Measurements from ENCODE around the gene CAMK2D.

The CAMK2D gene

DNA sequence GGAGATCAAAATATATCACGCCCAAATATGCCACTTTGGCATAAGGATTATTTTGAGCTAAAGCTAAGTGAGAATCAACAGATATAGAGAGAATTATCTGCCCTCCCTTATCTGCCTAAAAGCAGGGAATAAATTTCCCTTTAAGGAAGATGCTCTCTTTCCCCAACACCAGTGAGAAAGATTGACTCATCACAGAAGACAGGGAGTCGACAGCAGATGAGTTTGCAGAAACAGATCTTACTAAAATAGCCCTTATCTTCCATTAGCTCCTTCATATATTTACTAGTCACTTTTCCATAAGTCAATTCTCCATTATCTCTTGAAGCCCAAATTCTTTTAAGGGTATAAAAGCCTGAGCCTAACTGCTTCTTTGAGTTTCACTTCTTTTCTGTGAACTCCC lies 156.6 kb downstream of the CAMK2D start:
- DNase-seq (ENCODE audit: low spot score): no peak

DNA sequence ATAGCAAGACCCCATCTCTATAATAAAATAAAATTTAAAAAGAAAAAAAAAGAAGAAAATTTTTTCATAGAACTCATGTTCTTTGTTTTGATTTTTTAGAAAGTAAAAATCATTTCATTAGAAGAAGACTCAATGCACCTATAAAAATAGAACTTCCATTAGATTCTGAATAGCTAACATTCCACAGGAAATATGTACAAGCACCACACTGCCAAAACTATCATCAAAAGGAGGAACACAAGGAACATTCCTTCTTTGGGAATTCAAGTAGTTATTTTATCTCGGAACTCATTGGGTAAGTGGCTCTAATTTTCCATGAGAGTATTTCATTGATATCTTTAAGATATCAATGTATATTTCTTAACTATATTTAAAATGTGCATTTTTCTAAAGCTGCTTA lies 157.6 kb downstream of the CAMK2D start:
- no peak for DNase-seq (ENCODE audit: low spot score)

DNA sequence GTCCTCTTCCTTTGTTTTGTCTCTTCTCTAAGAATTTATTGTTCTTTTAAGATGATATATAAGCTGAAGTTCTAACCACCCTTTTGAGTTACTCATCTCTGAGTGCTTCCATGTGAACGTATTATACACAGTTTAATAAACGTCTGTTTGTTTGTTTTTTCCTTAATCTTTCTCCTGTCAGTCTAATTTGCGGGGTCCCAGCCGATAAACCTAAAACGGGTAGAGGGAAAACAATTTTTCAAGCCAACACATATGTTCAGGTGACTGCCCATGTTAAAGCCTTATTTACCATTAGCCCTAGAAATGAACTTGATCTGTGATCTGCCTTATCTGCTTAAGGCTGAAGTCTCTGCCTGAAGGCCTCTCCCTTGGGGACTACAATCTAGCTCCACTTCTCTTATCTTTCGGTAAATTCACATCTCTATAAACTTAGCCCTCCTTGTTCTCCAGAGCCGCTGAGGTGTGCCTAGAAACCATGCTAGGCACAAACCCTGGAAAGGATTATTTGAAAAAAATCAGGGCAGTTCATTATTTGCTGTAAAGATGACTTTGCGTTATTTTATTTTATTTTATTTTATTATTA lies 158.8 kb downstream of the CAMK2D start:
- no peak for DNase-seq (ENCODE audit: low spot score)

DNA sequence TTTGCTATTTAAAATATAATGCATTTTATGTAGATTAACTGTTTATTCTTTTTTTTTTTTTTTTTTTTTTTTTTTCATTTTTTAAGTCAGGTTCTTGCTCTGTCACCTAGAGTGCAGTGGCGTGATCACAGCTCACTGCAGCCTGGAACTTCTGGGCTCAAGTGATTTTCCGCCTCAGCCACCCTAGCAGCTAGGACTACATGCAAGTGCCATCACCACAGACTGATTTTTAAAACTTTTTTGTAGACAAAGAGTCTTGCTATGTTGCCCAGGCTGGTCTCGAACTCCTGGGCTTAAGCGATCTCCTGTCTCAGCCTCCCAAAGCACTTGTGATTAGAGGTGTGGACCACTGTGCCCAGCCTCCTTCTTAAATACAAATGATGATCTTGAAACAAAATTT lies 159.9 kb downstream of the CAMK2D start:
- no peak for DNase-seq (ENCODE audit: low spot score)

DNA sequence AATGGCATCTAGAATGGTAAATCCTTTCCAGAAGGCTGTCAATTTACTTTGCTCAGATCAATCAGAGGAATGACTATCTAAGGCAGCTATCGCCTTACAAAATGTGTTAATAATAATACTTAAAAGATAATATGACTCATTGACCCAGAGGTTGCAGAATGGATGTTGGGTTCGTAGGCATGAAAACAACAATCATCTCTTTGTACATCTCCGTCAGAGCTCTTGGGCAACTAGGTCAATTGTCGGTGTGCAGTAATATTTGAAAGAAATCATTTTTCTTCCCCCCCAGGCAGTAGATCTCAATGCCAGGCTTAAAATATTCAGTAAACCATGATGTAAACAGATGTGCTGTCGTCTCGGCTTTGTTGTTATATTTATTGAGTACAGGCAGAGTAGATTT lies 165.1 kb downstream of the CAMK2D start:
- no peak for DNase-seq (ENCODE audit: low spot score)

DNA sequence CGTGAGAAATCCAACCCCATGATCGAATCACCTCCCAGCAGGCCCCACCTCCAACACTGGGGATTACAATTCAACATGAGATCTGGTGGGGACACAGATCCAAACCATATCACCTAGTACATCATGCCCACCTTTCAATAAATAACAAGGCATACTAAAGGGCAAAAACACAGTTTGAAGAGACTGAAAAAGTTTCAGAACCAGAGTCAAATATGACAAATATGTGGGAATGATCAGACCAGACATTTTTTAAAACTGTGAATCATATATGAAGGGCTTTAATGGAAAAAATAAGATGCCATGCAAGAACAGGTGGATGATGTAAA lies 167.3 kb downstream of the CAMK2D start:
- DNase-seq (ENCODE audit: low spot score): no peak

DNA sequence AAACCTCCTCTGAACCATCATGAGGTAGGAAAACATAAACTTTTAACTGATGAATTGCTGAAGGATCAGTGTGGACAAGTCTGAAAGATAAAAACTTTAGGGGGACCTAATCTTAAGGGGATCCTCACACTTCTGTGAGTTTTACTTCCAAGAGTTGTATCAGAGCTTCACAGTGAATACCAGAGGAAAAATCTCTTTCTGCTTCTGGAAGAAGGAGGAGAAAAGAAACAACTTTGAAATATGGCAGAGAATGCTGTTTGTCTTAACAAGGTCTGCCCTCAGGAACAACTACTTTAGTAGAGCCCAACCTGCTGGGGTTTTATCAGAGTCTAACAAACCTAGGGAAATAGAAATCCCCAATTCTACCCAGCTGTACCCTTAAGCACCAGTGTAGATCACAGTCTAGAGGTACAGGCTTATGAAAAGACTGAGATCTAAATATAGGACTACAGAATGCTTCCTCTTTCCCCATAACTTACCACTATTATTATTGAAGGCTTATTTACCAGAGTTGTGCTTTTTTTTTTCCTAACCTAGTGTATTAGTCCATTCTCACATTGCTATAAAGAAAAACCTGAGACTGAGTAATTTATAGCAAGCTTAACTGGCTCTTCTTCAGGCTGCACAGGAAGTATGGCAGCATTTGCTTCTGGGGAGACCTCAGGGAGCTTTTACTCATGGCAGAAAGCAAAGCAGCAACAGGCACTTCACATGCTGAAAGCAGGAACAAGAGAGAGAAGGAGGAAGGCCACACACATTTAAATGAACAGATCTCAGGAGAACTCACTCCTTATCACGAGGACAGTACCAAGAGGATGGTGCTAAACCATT lies 167.9 kb downstream of the CAMK2D start:
- no peak for DNase-seq (ENCODE audit: low spot score)

DNA sequence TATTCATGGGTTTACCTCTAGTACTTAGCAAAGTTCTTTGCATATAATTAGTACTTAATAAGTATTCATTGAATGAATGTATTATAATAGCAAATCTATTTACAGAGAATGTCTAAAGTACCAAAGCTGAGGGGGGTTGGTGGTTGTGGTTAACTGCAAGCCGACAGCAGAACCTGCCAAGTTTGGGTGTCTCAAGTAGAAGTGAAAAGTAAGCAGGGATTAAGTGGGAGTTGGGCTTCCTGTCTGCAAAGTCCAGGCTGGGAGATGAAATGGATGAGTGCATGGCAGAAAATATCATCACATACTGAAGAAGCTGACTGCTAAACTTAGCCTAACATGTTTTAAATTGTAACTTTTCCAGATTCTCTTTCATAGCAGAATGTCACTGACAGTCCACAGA lies 169.6 kb downstream of the CAMK2D start:
- no peak for DNase-seq (ENCODE audit: low spot score)

DNA sequence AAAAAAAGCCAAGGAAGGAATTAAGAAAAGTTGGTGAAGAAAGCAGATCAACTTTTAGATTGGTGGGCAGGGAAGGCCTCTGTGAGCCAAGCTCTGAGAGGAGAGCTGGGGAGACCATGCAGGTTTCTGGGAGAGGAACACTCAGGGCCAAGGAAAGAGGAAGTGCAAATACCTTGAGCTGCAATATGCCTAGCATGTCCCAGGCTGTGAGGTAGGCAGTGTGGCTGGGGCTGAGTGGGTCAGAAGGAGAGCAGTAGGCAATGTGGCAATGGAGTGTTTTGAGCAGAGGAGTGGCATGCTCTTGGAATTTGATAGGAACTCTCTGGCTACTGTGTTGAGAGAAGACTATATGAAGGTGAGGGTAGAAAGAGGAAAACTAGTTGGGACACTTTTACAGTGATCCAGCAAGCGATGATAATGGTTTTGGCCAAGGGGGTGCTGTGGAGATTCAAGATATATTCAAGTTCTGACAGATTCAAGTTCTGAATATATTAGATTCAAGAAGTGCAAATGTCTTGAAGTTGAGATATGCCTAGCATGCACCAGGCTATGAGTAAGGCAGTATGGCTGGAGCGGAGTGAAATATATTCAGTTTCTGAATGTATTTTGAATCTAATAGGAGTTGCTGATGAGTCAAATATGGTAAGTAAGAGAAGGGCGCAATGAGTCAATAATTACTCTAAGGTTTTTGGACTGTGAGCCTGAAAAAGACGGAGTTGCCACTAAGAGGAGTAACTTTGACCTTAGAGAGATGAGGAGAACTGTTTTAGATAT lies 172.5 kb downstream of the CAMK2D start:
- DNase-seq (ENCODE audit: low spot score): no peak

DNA sequence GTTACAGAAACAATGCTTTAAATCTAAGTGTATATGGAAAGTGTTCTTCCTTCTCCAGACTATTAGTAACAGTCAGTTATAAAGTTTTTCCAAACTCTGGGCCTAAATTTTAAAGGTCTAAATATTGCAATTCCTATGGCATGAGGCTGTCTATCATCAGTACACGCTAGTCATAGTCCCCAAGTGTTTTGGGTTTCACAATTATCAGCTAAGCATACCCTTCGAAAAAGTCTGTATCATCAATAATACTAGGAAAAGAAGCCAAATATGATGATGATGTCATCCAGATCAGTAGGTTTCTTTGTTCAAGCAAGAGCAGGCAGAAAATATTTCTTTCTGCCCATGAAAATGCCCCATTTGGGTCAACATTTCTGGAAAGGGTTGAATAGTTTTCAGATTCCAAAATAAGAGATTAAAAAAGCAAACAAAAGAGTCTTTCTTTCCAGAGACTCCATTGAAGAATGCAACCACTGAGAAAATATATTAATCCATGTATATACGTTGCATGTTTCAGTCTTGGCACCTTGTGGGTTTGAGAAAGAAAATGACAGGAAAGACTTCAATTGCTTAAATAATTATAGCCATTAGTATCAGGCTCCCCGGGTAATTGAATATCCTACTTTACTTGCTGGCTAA lies 173.8 kb downstream of the CAMK2D start:
- no peak for DNase-seq (ENCODE audit: low spot score)

DNA sequence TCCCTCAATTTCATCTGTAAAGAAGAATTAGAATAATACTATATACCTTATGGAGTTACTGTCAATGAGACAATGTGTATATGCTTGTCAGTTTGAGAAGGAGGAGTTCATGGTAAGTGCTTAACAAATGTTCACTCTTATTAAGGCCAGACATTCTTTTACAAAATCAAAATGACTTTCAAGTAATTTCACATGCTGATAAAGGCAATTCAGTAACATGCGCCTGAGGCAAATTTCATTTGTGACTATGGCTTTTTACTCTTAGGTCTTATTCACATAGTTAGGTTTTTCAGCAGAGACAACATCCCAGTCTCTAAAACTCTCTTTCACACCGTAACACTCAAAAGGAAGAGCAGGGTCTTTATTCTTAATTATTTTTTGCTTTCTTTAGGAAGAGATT lies 174.4 kb downstream of the CAMK2D start:
- DNase-seq (ENCODE audit: low spot score): no peak

DNA sequence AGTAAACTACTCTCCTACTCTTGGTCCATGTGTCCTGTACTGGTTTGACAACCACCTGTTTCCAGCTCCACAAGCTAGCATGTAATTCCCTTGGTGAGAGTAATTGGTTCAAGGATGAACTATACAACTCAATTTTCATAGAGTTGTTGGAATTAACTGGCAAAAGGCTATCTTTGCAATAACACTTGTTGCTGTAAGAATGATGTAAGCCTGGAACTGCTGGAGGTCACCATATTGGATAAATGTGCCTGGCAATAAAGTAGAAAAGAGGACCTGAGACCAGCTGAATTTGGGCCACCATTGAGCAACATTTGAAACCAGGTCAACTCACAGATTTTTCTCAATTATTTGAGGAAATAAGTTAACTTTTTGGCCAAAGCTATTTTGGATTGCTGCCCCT lies 175.5 kb downstream of the CAMK2D start:
- no peak for DNase-seq (ENCODE audit: low spot score)

DNA sequence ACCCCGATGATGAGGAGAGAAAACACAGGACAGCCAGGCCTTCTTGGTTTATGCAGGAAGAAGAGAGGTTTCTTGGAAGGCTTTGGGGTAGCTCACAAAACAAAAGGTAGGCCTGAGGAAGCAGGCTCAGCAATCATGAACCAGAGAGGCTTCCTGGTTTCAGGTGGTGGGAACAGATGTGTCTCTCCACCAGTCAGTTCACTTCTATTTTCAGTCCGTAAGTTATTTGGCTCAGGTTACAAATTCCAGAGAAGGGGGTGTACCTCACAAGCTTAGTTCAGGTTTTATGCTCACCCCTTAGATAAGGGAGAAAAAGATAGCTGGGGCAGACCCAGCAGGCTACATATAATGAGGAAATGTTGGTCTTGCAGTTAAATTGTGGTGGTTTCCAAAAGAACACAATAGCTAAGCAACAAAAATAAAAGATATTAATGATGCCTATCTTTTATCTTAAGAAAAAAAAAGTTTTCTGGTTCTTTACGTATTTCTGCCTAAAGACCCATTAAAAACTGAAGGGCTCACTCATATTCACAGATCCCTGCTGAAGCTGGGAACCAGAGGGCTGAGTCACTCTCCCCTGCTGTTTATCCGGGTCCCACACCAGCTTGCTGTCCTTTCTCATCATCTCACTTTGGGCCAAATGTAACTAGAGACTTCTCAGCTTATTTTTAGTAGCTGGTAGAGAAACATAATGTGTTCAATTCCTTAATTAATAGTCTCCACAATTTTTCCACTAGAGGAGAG lies 177.0 kb downstream of the CAMK2D start:
- no peak for DNase-seq (ENCODE audit: low spot score)

DNA sequence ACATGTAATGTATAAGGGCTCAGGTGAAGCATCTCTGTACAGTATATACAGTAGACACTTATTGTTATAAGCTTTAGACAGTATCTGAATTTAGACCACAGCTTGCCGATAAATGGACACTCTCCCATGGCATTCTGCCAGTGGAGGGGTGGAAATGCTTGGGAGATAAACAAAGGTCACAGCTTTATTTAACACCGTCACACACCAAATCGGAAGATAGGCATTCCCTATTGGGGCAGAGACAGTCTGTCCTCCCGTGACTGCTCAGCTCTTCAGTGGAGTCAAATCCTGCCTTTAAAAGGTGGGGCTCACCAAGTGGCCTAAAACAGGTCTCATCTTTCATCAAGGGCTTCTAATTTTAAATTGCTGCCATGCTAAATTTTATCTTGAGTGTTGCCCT lies 178.8 kb downstream of the CAMK2D start:
- DNase-seq (ENCODE audit: low spot score): no peak

DNA sequence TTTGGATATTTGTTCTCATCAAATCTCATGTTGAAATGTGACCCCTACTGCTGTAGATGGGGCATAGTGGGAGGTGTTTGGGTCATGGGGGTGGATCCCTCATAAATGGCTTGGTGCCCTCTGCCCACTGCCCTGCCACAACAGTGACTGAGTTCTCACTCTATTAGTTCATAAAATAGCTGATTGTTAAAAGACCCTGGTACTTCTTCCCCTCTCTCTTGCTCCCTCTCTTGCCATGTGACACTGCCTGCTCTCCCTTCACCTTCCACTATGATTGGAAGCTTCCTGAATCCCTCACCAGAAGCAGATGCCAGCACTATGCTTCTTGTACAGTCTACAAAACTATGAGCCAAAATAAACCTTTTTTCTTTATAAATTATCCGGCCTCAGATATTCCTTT lies 182.2 kb downstream of the CAMK2D start:
- DNase-seq (ENCODE audit: low spot score): no peak

DNA sequence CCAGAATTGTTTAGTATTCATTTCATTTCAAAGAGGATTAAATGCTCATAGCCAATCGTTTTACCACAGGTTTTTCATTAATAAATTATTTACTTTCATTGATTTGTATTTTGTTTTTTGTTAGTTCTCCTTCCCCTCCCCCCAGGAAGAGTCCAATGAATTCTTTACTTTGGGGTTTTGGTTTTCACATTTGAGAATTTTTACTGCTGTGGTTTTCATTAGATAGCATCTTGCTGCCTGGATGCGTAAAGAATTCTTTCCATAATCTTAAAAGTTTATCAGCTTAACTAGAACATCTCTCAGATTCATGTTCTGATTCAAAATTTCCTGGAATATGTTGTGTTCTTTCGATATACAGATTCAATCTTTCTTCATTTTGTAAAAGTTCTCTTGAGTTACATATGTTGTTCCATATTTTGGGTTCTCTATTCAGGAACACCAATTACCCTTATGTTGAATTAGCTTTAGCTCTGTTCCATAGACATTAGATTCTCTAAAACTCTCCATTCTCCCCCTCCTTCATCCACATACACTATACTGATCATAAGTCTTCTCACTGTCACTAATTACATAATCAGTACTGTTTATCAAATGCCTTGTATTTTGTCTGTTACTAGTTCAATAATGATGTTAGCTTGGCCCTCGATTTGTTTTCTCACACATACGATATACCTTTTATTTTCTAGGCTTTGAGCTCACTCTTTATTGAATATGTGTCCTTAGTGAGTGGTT lies 184.4 kb downstream of the CAMK2D start:
- DNase-seq (ENCODE audit: low spot score): no peak

DNA sequence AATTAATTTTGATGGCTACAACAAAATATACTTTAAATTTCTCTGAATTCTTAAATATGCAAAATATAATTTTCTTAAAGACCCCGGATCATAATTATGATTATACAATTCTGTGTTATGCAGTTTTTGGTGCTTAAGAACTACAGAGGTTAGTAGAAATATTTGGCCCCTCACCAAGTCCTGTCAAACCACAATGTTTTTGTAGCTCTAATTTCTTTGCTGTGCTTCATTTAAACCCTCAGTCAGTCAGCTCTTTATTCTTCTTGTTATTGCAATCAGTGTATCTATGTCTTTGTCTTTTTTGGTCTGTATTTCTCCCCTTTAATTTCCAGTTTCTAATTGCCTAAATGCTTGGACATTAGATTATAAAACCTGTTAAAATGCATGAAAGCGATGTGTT lies 186.1 kb downstream of the CAMK2D start:
- DNase-seq (ENCODE audit: low spot score): no peak

DNA sequence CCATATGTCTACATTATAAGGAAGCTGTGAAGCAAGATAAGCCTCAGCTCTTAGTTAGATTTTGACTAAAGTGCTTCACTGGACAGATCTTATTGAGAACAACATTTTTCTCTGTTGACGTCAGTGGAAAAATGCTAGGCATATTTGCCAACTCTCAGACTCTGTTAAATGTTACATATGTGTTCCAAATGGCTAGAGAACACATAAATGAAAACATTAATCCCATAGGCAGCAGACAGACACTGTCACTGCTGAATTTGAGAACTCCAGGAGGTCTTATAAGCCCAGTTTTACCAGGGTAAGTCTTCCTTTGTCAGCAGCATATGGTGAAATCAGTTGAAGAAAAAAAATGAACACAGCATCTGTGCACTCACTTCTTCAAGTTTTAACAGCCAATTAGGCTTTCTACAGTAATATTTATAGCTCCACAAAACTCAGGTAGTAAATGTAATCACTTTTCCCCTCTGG lies 186.9 kb downstream of the CAMK2D start:
- no peak for DNase-seq (ENCODE audit: low spot score)

DNA sequence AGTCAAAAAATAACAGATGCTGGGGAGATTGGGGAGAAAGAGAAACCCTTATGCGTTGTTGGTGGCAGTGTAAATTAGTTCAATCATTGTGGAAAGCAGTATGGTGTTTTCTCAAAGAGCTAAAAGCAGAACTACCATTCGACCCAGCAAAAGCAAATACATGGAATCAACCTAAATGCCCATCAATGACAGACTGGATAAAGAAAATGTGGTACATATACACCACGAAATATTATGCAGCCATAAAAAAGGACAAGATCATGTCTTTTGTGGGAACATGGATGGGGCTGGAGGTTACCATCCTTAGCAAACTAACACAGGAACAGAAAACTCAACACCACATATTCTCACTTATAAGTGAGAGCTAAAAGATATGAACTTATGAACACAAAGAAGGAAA lies 188.9 kb downstream of the CAMK2D start:
- no peak for DNase-seq (ENCODE audit: low spot score)

DNA sequence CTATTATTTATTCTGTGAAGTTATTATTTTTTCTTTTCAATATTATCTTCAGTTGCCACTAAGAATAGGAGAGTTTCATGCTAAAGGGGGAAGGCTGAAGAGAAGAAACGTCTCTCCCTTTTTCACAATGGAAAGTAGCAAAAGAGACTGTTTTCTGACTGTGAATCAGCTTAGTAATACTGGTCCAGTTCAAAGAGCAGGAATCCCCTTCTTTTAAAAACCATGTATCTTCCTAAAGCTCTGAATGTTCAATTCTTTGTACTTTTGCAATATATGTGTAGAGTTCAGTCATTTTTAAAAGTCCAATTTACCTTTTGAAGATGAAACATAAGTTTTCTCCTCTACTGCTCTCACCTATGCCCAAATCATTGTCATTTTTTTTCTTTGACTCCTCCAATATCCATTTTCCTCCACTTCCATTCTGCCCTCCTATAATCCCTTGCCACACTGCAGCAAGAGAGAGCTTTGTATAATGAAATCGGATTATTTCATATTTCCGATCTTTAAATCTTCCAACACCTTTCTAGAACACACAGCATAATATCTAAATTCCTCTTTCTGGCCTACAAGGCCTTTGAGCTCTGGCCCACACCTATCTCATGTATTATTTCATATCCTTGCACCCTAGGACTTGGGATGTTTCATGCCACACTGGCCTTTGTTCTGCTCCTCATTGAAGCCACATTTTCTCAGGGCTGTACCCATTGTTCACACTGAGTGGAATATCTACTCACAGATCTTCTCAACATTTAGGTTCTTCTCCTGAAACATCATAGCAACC lies 195.3 kb downstream of the CAMK2D start:
- no peak for DNase-seq (ENCODE audit: low spot score)

DNA sequence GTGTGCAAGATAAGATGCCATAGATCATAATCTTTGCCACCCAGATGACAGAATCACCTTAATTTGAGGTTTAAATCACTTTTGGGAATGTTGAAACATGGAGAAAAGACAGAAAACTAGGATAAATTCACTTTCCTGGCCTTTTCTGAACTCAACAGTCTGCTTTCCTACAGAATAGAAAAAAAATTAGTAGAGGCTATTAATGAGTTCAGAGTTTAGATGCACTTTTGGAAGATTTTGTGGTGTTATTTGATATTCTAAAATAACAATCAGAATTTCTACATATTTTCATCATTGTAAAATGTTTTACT lies 195.9 kb downstream of the CAMK2D start:
- DNase-seq (ENCODE audit: low spot score): no peak
